ENCODE measurements around the gene EPC2.

Gene EPC2

DNA sequence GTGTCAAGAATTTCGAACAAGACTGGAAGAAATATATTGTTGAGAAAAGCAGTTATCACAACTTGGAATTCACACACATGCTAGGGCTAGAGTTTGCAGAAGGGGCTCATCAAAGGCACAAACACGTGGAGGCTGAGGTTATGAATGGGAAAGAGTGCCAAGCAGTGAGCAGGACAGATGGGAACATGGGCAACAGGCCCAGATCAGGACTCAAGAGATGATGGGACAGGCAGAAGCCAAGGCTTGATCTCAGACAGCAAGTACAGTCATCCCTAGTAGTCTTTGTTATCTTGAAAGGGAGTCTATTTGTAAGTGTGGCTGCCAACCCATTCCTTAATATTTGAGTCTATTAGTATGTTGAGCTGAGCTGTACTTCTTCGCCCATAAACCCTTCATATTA is 22.2 kb upstream of the EPC2 start:
- Mint-ChIP-seq H3K9me3 (no peaks in the 10 kb centered on the region), H3K27ac (no peak overlapping the region), H3K36me3 (ENCODE audit: low read depth) (no peaks in the 10 kb centered on the region), H3K27me3 (ENCODE audit: low read depth) (no peaks in the 10 kb centered on the region), H3K4me1 (peaks cover 5% of the 10 kb centered on the region), H3K4me3 (no peak overlapping the region)
- TF ChIP-seq, protein P1, sequence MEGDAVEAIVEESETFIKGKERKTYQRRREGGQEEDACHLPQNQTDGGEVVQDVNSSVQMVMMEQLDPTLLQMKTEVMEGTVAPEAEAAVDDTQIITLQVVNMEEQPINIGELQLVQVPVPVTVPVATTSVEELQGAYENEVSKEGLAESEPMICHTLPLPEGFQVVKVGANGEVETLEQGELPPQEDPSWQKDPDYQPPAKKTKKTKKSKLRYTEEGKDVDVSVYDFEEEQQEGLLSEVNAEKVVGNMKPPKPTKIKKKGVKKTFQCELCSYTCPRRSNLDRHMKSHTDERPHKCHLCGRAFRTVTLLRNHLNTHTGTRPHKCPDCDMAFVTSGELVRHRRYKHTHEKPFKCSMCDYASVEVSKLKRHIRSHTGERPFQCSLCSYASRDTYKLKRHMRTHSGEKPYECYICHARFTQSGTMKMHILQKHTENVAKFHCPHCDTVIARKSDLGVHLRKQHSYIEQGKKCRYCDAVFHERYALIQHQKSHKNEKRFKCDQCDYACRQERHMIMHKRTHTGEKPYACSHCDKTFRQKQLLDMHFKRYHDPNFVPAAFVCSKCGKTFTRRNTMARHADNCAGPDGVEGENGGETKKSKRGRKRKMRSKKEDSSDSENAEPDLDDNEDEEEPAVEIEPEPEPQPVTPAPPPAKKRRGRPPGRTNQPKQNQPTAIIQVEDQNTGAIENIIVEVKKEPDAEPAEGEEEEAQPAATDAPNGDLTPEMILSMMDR (IDR thresholded peaks at IDR 0.05; ENCODE audit: unreplicated experiment in 3 of 3) = no peak

DNA sequence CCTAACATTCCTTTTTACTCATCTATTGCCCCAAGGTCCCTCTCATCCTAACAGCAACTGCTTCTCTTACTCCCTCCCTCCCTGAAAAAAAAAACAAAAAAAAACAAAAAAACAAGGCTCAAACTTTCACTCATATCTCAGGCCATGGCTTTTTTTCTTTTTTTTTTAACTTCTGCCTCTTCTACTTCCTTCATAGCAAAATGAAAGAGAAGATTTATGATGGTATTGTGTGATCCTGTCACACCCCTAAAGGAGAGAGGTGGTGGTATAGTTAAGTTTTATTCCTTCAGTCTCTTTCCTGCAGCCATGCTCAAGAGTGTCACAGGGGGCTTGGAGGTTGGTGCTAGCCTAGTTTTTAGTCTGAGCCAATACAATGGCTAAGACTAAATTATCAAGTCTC is 21.5 kb upstream of the EPC2 start:
- Mint-ChIP-seq H3K27me3 (ENCODE audit: low read depth) (no peaks in the 10 kb centered on the region), H3K9me3 (no peaks in the 10 kb centered on the region), H3K36me3 (ENCODE audit: low read depth) (no peaks in the 10 kb centered on the region), H3K4me3 (no peak overlapping the region), H3K27ac (no peak overlapping the region), H3K4me1 (peaks cover 5% of the 10 kb centered on the region)
- TF ChIP-seq, protein P1 (IDR thresholded peaks at IDR 0.05; ENCODE audit: unreplicated experiment in 3 of 3) = no peak

DNA sequence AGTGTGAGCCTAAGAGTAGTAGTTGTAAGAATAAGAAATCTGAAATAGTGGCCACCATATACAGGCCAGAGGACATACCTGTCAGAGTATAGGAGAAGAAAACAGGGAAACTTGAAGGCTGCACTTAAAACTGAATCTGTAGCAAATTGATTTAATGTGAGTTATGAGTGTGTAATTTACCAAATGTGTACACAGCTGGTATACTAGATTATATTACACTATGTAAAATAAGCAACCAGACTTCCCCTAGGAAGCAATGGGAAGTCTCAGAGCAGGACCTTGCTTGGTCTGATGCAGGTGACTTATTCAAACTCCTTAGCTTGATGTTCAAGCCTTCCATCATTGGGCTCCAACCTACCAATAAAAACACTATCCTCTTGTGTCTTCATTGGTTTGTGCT is 17.3 kb upstream of the EPC2 start:
- TF ChIP-seq, protein P1 (IDR thresholded peaks at IDR 0.05; ENCODE audit: unreplicated experiment in 3 of 3) = no peak
- no peaks in the 10 kb centered on the region for H3K4me1 Mint-ChIP-seq
- H3K27ac Mint-ChIP-seq = no peak overlapping the region
- H3K4me3 Mint-ChIP-seq = no peak overlapping the region
- no peaks in the 10 kb centered on the region for H3K27me3 Mint-ChIP-seq (ENCODE audit: low read depth)
- H3K9me3 Mint-ChIP-seq = no peaks in the 10 kb centered on the region
- no peaks in the 10 kb centered on the region for H3K36me3 Mint-ChIP-seq (ENCODE audit: low read depth)

DNA sequence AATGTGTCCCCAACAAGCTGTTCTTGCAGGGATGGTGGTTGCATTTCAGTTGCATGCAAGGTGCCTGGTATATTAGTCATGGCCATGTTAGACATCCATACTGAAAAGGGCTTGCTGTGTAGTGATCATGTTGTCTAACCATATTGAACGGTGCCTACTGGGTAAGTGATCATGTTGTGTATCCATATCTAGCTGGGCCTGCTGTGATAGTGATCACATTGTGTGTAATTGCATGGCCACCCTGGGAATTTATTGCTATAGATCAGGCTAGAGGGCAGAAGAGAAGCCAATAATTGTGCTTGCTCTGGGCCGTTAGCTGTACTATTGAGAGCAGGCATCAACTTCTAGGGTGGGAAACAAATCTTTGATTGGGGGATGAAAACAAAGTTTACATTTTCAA is 9.8 kb upstream of the EPC2 start:
- Mint-ChIP-seq H3K27me3 (ENCODE audit: low read depth) (peaks cover 9% of the 10 kb centered on the region), H3K4me1 (no peaks in the 10 kb centered on the region), H3K36me3 (ENCODE audit: low read depth) (no peaks in the 10 kb centered on the region), H3K4me3 (no peak overlapping the region), H3K27ac (no peak overlapping the region), H3K9me3 (no peaks in the 10 kb centered on the region)
- TF ChIP-seq, protein P1 (IDR thresholded peaks at IDR 0.05; ENCODE audit: unreplicated experiment in 3 of 3) = no peak

DNA sequence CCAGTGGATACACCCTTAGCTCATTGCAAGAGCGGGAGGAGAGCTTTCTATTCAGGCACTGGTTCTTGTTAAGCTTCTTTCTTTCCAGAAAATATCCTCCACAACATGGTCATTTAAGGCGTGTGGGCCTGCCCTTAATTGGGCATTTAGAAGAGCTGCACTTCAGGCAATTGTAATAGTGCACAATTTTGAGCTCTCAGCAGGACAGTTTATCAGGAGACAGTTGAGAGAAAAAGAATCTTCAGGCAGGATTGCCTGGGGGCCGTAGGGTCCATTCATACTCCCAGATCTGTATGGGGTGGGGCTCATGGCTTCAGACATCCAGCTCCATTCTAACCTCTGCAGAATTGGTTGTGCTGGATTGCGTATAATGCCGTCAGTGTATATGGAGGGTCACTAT is 6.0 kb upstream of the EPC2 start:
- Mint-ChIP-seq H3K4me1 (peaks cover 2% of the 10 kb centered on the region), H3K9me3 (no peaks in the 10 kb centered on the region), H3K27me3 (ENCODE audit: low read depth) (peaks cover 21% of the 10 kb centered on the region), H3K4me3 (no peak overlapping the region), H3K36me3 (ENCODE audit: low read depth) (no peaks in the 10 kb centered on the region), H3K27ac (no peak overlapping the region)
- TF ChIP-seq, protein P1 (IDR thresholded peaks at IDR 0.05; ENCODE audit: unreplicated experiment in 3 of 3) = no peak

DNA sequence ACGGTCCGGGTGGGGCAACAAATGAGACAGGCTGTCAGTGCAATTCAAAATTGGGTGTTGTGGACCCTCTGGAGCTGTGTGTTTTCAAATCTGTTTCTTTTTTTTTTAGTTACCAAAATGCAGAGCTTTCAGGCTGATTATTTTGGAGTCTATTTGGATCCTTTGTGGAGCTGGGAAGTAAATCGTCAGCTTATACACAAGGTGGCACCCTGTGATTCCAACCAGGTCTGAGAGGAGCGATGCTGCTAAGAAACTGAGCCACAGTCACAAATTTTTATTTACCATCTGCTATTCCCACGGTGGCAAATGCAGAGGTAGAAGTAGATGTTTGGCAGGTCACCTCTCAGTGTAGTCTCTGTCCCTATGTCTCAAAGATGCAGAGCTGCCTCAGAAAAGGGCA is 3.8 kb upstream of the EPC2 start:
- TF ChIP-seq, protein P1 (IDR thresholded peaks at IDR 0.05; ENCODE audit: unreplicated experiment in 3 of 3) = no peak
- Mint-ChIP-seq H3K4me3 (peak overlapping the region in 1 of 3 experiments; percentile 21), H3K9me3 (no peaks in the 10 kb centered on the region), H3K27me3 (ENCODE audit: low read depth) (peaks cover 25% of the 10 kb centered on the region), H3K4me1 (peaks cover 5% of the 10 kb centered on the region), H3K27ac (no peak overlapping the region), H3K36me3 (ENCODE audit: low read depth) (no peaks in the 10 kb centered on the region)

All from nephron (organoid).